GM21529 (cell line): ENCODE results near the gene PHLDA3.
"Not testable (repeated sequence)": the region's sequence is repeated elsewhere in the genome, so short reads cannot be mapped to it uniquely, and the experiment has no call there.

Experiments
- ATAC-seq: cut with Tn5 transposase; IDR thresholded peaks from one replicate; pipeline ENCODE4 v1.9.1; 2021; ENCODE audit not compliant: unreplicated experiment

Gene PHLDA3

GRCh38 chr1:201504179-201504631 is 35.2 kb upstream of the PHLDA3 start:
- ATAC-seq, result no peak

DNA sequence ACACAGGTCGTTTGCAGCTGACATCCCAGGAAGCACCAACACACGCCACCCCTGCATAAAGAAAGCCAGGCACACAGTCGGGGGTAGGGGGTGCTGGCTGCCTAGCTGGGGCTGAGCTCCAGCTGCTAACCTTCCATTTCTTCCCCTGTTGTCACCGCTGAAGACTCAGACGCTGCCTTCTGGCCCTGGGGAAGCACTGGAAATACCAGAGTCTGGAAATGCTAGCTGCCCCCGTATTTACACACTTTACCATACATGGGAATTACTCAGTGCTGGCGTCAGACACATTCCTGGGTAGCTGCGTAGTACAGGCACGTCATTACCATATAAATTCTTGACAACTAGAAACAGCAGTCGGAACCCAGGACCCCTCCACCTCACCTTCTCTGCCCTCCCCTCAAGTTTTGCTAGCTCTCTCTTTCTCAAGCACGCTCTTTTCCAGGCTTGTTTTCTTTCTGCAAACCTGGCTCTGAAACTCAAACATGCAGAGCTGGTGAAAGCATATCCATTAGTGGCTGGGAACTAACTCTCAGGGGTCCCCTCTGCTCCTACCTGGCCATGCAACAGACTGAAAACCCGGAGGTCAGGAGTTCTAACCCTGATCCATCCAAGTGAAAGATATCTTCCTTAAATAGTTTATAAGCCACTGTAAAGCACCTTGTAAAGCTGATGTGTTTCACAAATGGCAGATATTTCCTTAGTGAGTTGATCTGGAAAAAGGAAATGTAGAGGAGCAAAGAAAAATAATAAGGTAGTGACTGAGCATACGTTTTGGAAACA is 34.6 kb upstream of the PHLDA3 start:
- no peak for ATAC-seq

DNA sequence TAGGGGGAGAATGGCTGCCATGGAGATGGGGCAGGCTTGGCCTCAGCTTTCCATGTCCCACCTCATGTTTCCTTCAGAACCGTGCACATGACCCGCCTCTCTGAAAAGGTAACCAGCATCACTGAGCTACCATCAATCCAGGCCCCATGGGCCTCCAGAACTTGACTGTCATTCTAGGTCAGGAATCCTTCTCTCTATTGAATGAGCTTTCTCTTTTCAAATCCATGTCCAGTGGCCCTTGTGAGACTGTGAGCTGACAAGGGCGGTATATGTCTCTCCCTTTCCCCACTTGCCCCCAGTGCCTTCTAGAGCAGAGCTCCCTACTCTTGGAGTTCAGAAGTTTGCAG is 33.5 kb upstream of the PHLDA3 start:
- no peak for ATAC-seq

DNA sequence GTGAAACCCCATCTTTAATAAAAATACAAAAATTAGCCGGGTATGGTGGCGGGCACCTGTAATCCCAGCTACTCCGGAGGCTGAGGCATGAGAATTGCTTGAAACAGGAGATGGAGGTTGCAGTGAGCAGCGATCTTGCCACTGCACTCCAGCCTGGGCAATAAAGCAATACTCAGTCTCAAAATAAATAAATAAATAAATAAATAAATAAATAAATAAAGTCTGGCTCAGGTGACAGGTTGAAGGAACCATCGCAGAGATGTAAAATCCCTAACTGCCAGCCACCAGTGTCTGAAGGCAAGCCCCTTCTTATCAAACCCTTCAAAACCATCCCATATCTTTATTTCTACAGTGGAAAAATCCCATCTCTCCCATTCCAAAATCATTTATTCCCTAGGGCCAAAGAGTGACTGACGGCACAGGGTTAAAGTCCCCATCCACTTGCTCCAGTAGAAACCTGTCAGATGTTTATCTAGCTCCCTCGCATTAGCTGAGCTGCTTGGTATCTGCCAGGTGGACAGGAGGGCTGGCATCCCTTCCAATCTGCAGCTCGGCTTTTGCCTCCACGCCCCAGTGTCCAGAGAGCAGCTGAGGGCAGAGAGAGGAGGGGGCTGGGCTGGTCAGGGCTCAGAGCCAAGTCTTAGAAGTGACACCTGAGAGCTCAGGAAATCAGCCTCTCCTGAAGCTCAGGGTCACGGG is 33.0 kb upstream of the PHLDA3 start:
- ATAC-seq, result no peak

DNA sequence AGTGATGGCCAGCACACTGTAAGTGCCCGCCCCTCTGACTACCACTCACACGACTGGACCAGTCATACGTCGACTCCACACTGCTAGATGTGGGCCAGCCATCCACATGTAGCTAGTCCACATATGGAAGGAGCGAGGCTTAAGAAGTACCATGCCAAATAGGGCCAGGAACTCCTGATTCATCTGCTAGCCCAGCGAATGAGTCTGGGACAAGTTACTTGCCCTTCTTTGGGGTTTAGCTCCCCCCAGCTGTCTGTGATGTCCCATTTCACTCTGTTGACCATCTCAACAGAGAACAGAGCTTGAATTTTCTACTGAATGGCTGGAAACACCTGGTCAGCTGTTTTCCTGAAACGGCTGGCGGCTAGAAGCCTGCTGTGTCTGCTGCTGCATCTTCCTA is 32.2 kb upstream of the PHLDA3 start:
- no peak for ATAC-seq

DNA sequence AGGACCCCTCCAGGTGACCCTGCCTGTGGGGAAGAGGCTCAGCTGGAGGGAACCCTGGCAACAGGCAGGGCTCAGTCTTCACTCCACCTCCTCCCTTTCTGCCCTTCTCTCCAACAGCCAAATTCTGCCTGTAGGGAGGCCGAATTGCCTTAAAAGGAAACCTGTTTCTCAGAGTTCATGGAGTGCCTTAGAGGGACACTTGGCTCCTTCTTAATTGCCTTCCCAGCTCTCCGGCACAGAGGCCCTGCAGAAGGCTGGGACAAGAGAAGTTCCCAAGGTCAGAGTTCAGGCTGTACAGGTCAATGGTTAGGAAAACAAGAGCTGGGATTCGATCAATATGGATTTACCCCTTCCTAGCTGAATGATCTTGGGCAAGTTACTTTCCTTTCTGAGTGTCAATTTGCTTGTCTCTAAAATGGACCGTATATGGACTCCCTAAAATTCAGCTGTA is 31.7 kb upstream of the PHLDA3 start:
- ATAC-seq, result no peak

GRCh38 chr1:201499795-201500669 is 31.0 kb upstream of the PHLDA3 start:
- no peak for ATAC-seq

DNA sequence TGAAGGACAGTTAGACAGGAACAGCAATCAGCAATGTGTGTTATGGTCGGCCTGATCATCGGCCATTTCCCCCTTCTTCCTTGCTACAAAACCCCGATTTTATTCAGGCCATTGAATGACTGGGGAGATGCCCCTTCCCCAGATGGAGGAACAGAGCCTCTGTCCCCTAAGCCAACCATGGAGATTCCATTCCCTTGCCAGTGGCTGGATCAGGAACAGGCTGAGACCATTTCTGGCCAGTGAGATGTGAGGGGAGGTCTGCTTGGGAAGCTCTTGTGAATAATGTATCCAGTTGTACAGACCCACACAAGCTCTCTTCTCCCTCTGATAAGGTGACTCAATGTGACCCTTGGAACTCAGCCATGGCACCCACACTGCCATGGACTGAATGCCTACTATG is 30.2 kb upstream of the PHLDA3 start:
- ATAC-seq, result no peak

DNA sequence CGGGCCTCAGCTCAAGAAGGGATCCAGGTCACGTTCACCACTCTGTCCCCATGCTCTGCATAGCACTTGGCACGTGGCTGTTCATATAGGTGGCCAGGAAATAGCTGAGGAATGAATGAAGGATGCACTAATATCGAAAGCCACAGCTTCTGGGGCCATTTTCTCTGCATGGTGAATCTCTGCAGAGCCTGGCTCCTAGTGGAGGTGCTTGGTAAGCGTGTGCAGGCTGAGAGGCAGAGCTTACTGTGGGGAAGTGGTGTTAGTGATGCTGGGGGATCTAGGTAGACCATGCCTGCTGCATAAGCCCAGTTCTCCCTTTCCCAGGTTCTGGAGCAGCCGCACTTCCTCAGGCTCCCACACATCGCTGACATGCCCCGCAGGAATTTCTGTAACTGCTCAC is 29.6 kb upstream of the PHLDA3 start:
- no peak for ATAC-seq

GRCh38 chr1:201497935-201498509 is 29.0 kb upstream of the PHLDA3 start:
- no peak for ATAC-seq

GRCh38 chr1:201496296-201496690 is 27.3 kb upstream of the PHLDA3 start:
- ATAC-seq, result no peak

GRCh38 chr1:201495551-201496295 is 26.7 kb upstream of the PHLDA3 start:
- ATAC-seq, result no peak

GRCh38 chr1:201493757-201494617 is 25.0 kb upstream of the PHLDA3 start:
- ATAC-seq, result no peak

- not testable (repeated sequence) for ATAC-seq
Measured at GRCh38 chr1:201493026-201493656, 24.2 kb upstream of the PHLDA3 start.

- no peak for ATAC-seq
Measured at GRCh38 chr1:201491896-201492511, 23.0 kb upstream of the PHLDA3 start.

DNA sequence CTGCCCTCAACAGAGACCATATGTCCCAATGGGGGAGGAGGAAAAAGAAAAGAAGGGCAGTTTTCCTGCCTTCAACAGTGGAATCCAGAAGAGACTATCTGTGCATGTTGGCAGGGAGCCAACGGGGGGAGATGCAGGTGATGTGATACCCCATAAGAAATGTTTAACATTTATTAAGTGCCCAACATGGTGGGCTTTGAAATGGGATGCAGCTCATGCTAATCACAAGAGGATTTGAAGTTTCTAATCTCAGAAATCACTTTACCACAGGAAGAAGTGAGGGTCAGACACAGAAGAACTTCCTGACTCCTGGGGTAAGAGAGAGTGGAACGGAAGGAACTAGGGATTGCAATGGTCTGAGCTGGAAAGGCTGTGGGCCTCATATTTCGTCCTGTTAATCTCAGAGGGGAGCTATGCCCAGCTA is 21.7 kb upstream of the PHLDA3 start:
- no peak for ATAC-seq

DNA sequence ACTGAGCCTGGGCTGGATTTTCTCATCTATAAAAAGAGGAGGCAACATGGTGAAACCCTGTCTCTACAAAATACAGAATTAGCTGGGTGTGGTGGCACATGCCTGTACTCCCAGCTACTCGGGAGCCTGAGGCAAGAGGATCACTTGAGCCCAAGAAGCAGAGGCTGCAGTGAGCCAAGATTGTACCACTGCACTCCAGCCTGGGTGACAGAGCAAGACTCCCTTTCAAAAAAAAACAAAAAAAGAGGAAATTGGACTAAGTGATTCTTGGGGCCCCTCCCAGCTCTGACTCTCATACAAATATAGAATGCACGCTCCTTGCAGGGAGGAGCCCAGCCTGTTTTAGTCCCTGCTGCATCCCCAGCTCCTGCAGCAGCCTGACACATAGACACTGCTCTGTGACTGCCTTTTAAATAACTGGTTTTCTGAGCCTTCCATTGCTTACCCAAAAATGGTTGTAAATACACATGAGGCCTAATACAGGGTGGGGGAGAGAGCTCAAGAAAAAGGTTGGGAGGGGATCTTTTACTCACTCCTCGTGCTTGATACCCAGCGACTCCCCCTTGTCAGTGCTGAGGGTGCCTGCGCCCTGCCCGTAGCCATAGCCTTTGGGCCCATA is 20.8 kb upstream of the PHLDA3 start:
- ATAC-seq, result no peak
